ENCODE measurements around the gene WDFY2. TPM values are rescaled to one million over a fixed set of nuclear protein-coding genes. Genes with fewer than 3 reads are reported as not detected.

The WDFY2 gene
- total and polyA plus RNA-seq, 4 donors, result 3.4 to 10.5 (median 5.8) TPM

DNA sequence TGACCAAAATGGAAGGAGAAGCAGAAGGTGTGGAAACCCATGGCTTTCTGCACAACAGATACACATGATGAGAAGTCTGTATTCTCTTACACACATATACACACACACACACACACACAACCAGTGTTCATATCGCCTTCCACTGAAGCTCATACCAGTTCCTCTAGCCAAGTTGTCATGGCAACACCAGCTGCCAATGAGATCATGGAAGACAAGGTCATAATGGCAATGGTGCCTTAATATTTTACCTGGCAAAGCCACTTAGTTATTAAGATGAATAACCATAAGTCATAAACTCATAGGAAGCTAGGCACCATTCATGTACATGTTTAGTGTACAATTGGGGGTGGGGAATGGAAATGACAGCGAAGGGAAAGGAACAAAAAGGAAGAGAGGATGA, 222.3 kb downstream of the WDFY2 start:
- Histone ChIP-seq H3K9me3 (ENCODE audit: control insufficient read depth in 4 of 4, low read length in 3 of 4) (no peaks in the 10 kb centered on the region), H3K27me3 (ENCODE audit: control insufficient read depth in 4 of 4, insufficient read depth in 4 of 4, low read length in 3 of 4) (no peaks in the 10 kb centered on the region), H3K4me3 (ENCODE audit: low read depth in 1 of 3, low read length in 3 of 3) (no peak overlapping the region), H3K36me3 (ENCODE audit: control insufficient read depth in 4 of 4, insufficient read depth in 3 of 4, low read depth in 1 of 4, low read length in 3 of 4) (no peaks in the 10 kb centered on the region), H3K27ac (ENCODE audit: low read depth in 1 of 2, low read length in 2 of 2) (no peak overlapping the region), H3K9ac (ENCODE audit: low read depth in 1 of 2, low read length in 2 of 2) (no peak overlapping the region), H3K4me1 (ENCODE audit: control insufficient read depth in 4 of 4, insufficient read depth in 4 of 4, low read length in 3 of 4) (peaks cover 4 to 29% (median 16%) of the 10 kb centered on the region in 4 donors)
- 63% methylated on average over 2 of the region's 2 CpGs for WGBS
- TF ChIP-seq JUND (IDR thresholded peaks at IDR 0.05) (no peak), SP1 (IDR thresholded peaks at IDR 0.05) (no peak), YY1 (IDR thresholded peaks at IDR 0.05) (no peak)
- TF ChIP-seq, protein P1, sequence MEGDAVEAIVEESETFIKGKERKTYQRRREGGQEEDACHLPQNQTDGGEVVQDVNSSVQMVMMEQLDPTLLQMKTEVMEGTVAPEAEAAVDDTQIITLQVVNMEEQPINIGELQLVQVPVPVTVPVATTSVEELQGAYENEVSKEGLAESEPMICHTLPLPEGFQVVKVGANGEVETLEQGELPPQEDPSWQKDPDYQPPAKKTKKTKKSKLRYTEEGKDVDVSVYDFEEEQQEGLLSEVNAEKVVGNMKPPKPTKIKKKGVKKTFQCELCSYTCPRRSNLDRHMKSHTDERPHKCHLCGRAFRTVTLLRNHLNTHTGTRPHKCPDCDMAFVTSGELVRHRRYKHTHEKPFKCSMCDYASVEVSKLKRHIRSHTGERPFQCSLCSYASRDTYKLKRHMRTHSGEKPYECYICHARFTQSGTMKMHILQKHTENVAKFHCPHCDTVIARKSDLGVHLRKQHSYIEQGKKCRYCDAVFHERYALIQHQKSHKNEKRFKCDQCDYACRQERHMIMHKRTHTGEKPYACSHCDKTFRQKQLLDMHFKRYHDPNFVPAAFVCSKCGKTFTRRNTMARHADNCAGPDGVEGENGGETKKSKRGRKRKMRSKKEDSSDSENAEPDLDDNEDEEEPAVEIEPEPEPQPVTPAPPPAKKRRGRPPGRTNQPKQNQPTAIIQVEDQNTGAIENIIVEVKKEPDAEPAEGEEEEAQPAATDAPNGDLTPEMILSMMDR (IDR thresholded peaks at IDR 0.05; ENCODE audit: low read depth, low read length, missing input control), result no peak
- DNase-seq (ENCODE audit: low spot score), result no peak

DNA sequence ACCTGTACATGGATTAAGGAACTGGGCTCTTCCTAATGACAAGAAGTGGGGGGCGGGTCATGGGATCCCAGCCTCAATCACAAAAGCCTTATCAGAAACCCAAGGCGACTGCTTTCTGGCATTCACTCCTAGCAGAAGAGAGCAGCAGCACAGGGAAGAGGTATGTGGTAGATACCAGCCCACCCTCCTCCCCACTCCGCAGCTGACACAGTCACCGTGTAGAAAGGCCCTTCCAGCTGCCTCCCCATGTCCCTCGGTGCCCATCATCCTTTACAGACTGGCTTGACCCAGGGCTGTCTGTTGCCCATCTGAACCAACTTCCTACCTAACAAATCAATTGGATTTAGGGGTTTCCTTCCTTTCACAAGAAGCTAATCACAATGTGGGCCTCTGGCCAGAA, 222.8 kb downstream of the WDFY2 start:
- Histone ChIP-seq H3K9me3 (ENCODE audit: control insufficient read depth in 4 of 4, low read length in 3 of 4) (no peaks in the 10 kb centered on the region), H3K4me1 (ENCODE audit: control insufficient read depth in 4 of 4, insufficient read depth in 4 of 4, low read length in 3 of 4) (peaks cover 4 to 24% (median 13%) of the 10 kb centered on the region in 4 donors), H3K9ac (ENCODE audit: low read depth in 1 of 2, low read length in 2 of 2) (no peak overlapping the region), H3K36me3 (ENCODE audit: control insufficient read depth in 4 of 4, insufficient read depth in 3 of 4, low read depth in 1 of 4, low read length in 3 of 4) (no peaks in the 10 kb centered on the region), H3K27ac (ENCODE audit: low read depth in 1 of 2, low read length in 2 of 2) (no peak overlapping the region), H3K4me3 (ENCODE audit: low read depth in 1 of 3, low read length in 3 of 3) (no peak overlapping the region), H3K27me3 (ENCODE audit: control insufficient read depth in 4 of 4, insufficient read depth in 4 of 4, low read length in 3 of 4) (no peaks in the 10 kb centered on the region)
- TF ChIP-seq YY1 (IDR thresholded peaks at IDR 0.05), result no peak
- TF ChIP-seq REST (IDR thresholded peaks at IDR 0.05), result no peak
- TF ChIP-seq GABPA (IDR thresholded peaks at IDR 0.05 in 1 of 2, conservative IDR thresholded peaks at IDR 0.05 in 1 of 2), result no peak
- no peak for TF ChIP-seq TAF1 (conservative IDR thresholded peaks at IDR 0.05)
- no peak for TF ChIP-seq SP1 (IDR thresholded peaks at IDR 0.05)
- no peak for TF ChIP-seq HNF4A (conservative IDR thresholded peaks at IDR 0.05)
- no peak for TF ChIP-seq RAD21 (IDR thresholded peaks at IDR 0.05)
- TF ChIP-seq FOXA2 (IDR thresholded peaks at IDR 0.05), result no peak
- no peak for TF ChIP-seq RXRA (IDR thresholded peaks at IDR 0.05)
- no peak for TF ChIP-seq ZBTB33 (IDR thresholded peaks at IDR 0.05)
- no peak for TF ChIP-seq FOXA1 (IDR thresholded peaks at IDR 0.05)
- TF ChIP-seq HNF4G (IDR thresholded peaks at IDR 0.05), result no peak
- TF ChIP-seq, protein P1 (IDR thresholded peaks at IDR 0.05; ENCODE audit: low read depth, low read length, missing input control), result no peak
- TF ChIP-seq JUND (IDR thresholded peaks at IDR 0.05), result no peak
- no peak for TF ChIP-seq ATF3 (IDR thresholded peaks at IDR 0.05)
- WGBS, result 87% methylated on average over 5 of the region's 5 CpGs
- DNase-seq (ENCODE audit: low spot score), result no peak
